GM18505 (cell line): ENCODE measurements around the gene ANO6.
A peak's percentile ranks its signal among the peaks of the same experiment; 100 is the strongest.
"Not testable (repeated sequence)": the region's sequence is repeated elsewhere in the genome, so short reads cannot be mapped to it uniquely, and the experiment has no call there.

Experiments used
- ATAC-seq: cut with Tn5 transposase; IDR thresholded peaks from one replicate; pipeline ENCODE4 v1.9.1; 2021; ENCODE audit not compliant: unreplicated experiment
- POLR2A ChIP-seq: IDR thresholded peaks from 4 replicates; pipeline ENCODE4 v1.6.1; 2011; ENCODE audit warnings: borderline replicate concordance; ENCODE audit not compliant: insufficient read depth, insufficient read length; ENCODE audit errors: extremely low read depth

Gene ANO6

GRCh38 chr12:45215419-45216229 is at the start of gene ANO6:
ANO6 (plus strand) TSS chr12:45216095; CDS start chr12:45216322, 227 bp downstream.
- ATAC-seq: peak; percentile 60
- peak; percentile 82 for TF ChIP-seq POLR2A

- ATAC-seq: no peak
- no peak for TF ChIP-seq POLR2A
Observed at GRCh38 chr12:45168976-45169375, 46.9 kb upstream of the ANO6 start.

GRCh38 chr12:45170456-45171042 is 45.3 kb upstream of the ANO6 start:
- no peak for ATAC-seq
- no peak for TF ChIP-seq POLR2A

GRCh38 chr12:45173293-45173692 is 42.6 kb upstream of the ANO6 start:
- ATAC-seq: not testable (repeated sequence)

- no peak for TF ChIP-seq POLR2A
- ATAC-seq: no peak
Observed at GRCh38 chr12:45174595-45174994, 41.3 kb upstream of the ANO6 start.

- ATAC-seq: no peak
- no peak for TF ChIP-seq POLR2A
Observed at GRCh38 chr12:45178771-45179170, 37.1 kb upstream of the ANO6 start.

GRCh38 chr12:45182511-45182910 is 33.4 kb upstream of the ANO6 start:
- ATAC-seq: no peak
- TF ChIP-seq POLR2A: no peak

GRCh38 chr12:45183246-45183645 is 32.6 kb upstream of the ANO6 start:
- ATAC-seq: no peak
- no peak for TF ChIP-seq POLR2A

- no peak for TF ChIP-seq POLR2A
- ATAC-seq: no peak
Observed at GRCh38 chr12:45184147-45184963, 31.5 kb upstream of the ANO6 start.

GRCh38 chr12:45186762-45187161 is 29.1 kb upstream of the ANO6 start:
- no peak for ATAC-seq
- TF ChIP-seq POLR2A: no peak

- no peak for ATAC-seq
- TF ChIP-seq POLR2A: no peak
Observed at GRCh38 chr12:45189766-45190403, 26.0 kb upstream of the ANO6 start.

GRCh38 chr12:45191239-45191638 is 24.7 kb upstream of the ANO6 start:
- no peak for TF ChIP-seq POLR2A
- no peak for ATAC-seq

- no peak for TF ChIP-seq POLR2A
- ATAC-seq: no peak
Observed at GRCh38 chr12:45192707-45193106, 23.2 kb upstream of the ANO6 start.
